ENCODE data around the gene SCAPER.

GRCh38 chr15:76935620-76936019, 30.5 kb upstream of the SCAPER start:
- TF ChIP-seq POLR2A (IDR thresholded peaks at IDR 0.05) (no peak), CTCF (IDR thresholded peaks at IDR 0.05) (no peak)

All from breast epithelium (tissue), 3 donors.